HepG2 (cell line): ENCODE measurements around the gene DNASE1L2. TPM values are rescaled to one million over a fixed set of nuclear protein-coding genes. Genes with fewer than 3 reads are reported as not detected.
A peak's percentile ranks its signal among the peaks of the same experiment; 100 is the strongest.

Experiments
- AGO1 ChIP-seq: fragments of 200-400 bp; formaldehyde crosslinking; IDR thresholded peaks from 2 replicates; pipeline ENCODE4 v1.6.1; 2017; ENCODE audit warnings: mild to moderate bottlenecking, low read depth, low read length, moderate library complexity; ENCODE audit not compliant: poor library complexity, severe bottlenecking
- ELF1 ChIP-seq: sonication (generic); formaldehyde crosslinking; IDR thresholded peaks from 2 replicates; pipeline ENCODE4 v1.4.0; 2020; ENCODE audit warnings: missing genetic modification reagents
- ESRRA ChIP-seq: sonication (generic); formaldehyde crosslinking; IDR thresholded peaks from 2 replicates; pipeline ENCODE4 v1.5.1; 2020; ENCODE audit warnings: mild to moderate bottlenecking, low read depth, missing genetic modification reagents
- GFI1 ChIP-seq: sonication (generic); formaldehyde crosslinking; IDR thresholded peaks from 2 replicates; pipeline ENCODE4 v1.5.0; 2020; ENCODE audit warnings: missing genetic modification reagents, mild to moderate bottlenecking, borderline replicate concordance
- HNRNPLL ChIP-seq: fragments of 200-400 bp; formaldehyde crosslinking; IDR thresholded peaks from 2 replicates; pipeline ENCODE4 v1.6.1; 2017; ENCODE audit warnings: mild to moderate bottlenecking, low read depth, low read length; ENCODE audit not compliant: poor library complexity, severe bottlenecking
- HNRNPUL1 ChIP-seq: fragments of 200-400 bp; formaldehyde crosslinking; IDR thresholded peaks from 2 replicates; pipeline ENCODE4 v1.6.1; 2017; ENCODE audit warnings: low read depth, mild to moderate bottlenecking, low read length, moderate library complexity
- IRF2 ChIP-seq: IDR thresholded peaks from 2 replicates; pipeline ENCODE4 v1.6.1; 2018; ENCODE audit warnings: missing genetic modification reagents, missing compliant biosample characterization
- JARID2 ChIP-seq: sonication (generic); formaldehyde crosslinking; IDR thresholded peaks from 2 replicates; pipeline ENCODE4 v1.8.1; 2023; ENCODE audit warnings: missing genetic modification reagents, inconsistent platforms; ENCODE audit not compliant: insufficient replicate concordance
- KDM2A ChIP-seq: sonication (generic); formaldehyde crosslinking; IDR thresholded peaks from 2 replicates; pipeline ENCODE4 v1.4.0; 2020; ENCODE audit warnings: low read depth, missing genetic modification reagents, borderline replicate concordance
- MXD4 ChIP-seq: IDR thresholded peaks from 2 replicates; pipeline ENCODE4 v1.6.1; 2016; ENCODE audit warnings: mild to moderate bottlenecking, missing biosample characterization, missing genetic modification reagents
- POGZ ChIP-seq: sonication (generic); formaldehyde crosslinking; IDR thresholded peaks from 2 replicates; pipeline ENCODE4 v1.4.0; 2020; ENCODE audit warnings: mild to moderate bottlenecking, missing genetic modification reagents
- RORA ChIP-seq: sonication (generic); formaldehyde crosslinking; IDR thresholded peaks from 2 replicates; pipeline ENCODE4 v1.5.0; 2020; ENCODE audit warnings: mild to moderate bottlenecking, missing genetic modification reagents, moderate library complexity
- ZNF33A ChIP-seq: sonication (generic); formaldehyde crosslinking; IDR thresholded peaks from 2 replicates; pipeline ENCODE4 v1.5.1; 2020; ENCODE audit warnings: missing genetic modification reagents, mild to moderate bottlenecking, moderate library complexity, borderline replicate concordance
- polyA plus RNA-seq, 8 experiments: library from polyadenylated mRNA; depleted of rRNA in 3 of 8; stranded (reverse) in 7 of 8; unstranded in 1 of 8; fragments of >200 nt; fragmentation: Illumina TruSeq in 4 of 8; extraction: Trizol in 4 of 8; gene quantifications; 2 replicates each; pipeline versions ENCODE4 v1.2.1 to v1.2.3, GENCODE V29; 2011 to 2016; ENCODE audit warnings: low read depth in 4 of 8, missing spikeins in 1 of 8, mixed read lengths in 1 of 8; ENCODE audit not compliant: insufficient read depth in 1 of 8
- total RNA-seq, 5 experiments: library from RNA; depleted of rRNA; stranded (reverse); fragments of >200 nt; fragmentation: Illumina TruSeq; extraction: Trizol; gene quantifications; 2 replicates each; pipeline ENCODE4 v1.2.3, GENCODE V29; 2016; ENCODE audit warnings: low read depth in 1 of 5
- TF ChIP-seq, protein P1 (sequence below): fragments of 450-650 bp; IDR thresholded peaks from 2 replicates; pipeline ENCODE4 v1.6.1; 2017; ENCODE audit warnings: mild to moderate bottlenecking
- TF ChIP-seq, protein P2 (sequence below): sonication (generic); formaldehyde crosslinking; IDR thresholded peaks from 2 replicates; pipeline ENCODE4 v1.4.0; 2020; ENCODE audit warnings: missing genetic modification reagents
- TF ChIP-seq, protein P3 (sequence below): sonication (generic); formaldehyde crosslinking; IDR thresholded peaks from 2 replicates; pipeline ENCODE4 v1.4.0; 2020; ENCODE audit warnings: missing genetic modification reagents
- TF ChIP-seq, protein P4 (sequence below), 2 experiments: IDR thresholded peaks; 2 replicates each; pipeline ENCODE4 v1.6.1; 2011 to 2012; ENCODE audit warnings: low read length in 2 of 2, borderline replicate concordance in 1 of 2, low read depth in 1 of 2, mild to moderate bottlenecking in 1 of 2, moderate library complexity in 1 of 2
- TF ChIP-seq, protein P5 (sequence below): sonication (generic); formaldehyde crosslinking; IDR thresholded peaks from 2 replicates; pipeline ENCODE4 v1.5.1; 2020; ENCODE audit warnings: mild to moderate bottlenecking, missing genetic modification reagents, borderline replicate concordance

DNASE1L2 gene
- total and polyA plus RNA-seq, 2 of the 13 experiments (the other 11 are each of a cell fraction or from before 2014, with no cell fraction given) = 0.44 to 0.50 TPM

DNA sequence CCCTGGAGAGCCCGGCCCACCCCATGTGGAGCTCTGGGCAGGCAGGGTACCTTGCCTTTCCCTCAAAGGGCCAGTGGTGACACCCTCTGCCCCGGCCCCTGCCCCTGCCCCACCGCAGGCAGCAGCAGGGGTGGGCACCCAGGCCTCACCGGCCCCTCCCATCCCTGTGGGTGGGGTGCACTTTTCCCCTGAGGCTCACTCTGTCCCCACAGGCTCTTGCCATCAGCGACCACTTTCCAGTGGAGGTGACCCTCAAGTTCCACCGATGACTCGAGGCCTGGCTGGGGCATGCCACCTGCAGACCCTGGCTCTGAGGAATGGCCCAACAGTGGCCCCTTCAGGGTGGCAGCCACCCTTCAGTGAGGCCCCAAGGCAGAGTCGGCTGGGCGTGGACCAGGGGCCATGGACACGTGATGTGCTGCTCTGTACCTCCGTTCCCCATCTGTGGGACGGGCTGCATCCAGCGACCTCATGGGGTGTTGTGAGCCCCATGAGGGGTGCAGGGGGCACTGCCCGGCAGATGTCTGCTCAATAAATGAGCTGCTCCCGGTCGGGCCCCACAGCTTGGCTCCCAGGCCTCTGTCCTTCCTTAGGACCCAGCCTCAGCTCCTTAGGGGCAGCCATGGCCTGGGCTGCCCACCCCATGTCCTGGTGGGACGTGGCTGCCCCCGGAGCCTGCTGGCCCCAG, 2.0 kb downstream of the DNASE1L2 start (continued):
- TF ChIP-seq, protein P1, sequence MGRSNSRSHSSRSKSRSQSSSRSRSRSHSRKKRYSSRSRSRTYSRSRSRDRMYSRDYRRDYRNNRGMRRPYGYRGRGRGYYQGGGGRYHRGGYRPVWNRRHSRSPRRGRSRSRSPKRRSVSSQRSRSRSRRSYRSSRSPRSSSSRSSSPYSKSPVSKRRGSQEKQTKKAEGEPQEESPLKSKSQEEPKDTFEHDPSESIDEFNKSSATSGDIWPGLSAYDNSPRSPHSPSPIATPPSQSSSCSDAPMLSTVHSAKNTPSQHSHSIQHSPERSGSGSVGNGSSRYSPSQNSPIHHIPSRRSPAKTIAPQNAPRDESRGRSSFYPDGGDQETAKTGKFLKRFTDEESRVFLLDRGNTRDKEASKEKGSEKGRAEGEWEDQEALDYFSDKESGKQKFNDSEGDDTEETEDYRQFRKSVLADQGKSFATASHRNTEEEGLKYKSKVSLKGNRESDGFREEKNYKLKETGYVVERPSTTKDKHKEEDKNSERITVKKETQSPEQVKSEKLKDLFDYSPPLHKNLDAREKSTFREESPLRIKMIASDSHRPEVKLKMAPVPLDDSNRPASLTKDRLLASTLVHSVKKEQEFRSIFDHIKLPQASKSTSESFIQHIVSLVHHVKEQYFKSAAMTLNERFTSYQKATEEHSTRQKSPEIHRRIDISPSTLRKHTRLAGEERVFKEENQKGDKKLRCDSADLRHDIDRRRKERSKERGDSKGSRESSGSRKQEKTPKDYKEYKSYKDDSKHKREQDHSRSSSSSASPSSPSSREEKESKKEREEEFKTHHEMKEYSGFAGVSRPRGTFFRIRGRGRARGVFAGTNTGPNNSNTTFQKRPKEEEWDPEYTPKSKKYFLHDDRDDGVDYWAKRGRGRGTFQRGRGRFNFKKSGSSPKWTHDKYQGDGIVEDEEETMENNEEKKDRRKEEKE = no peak
- no peak for TF ChIP-seq MXD4 (CRISPR knock-in tag)
- peak; percentile 22 for TF ChIP-seq AGO1
- TF ChIP-seq, protein P2, sequence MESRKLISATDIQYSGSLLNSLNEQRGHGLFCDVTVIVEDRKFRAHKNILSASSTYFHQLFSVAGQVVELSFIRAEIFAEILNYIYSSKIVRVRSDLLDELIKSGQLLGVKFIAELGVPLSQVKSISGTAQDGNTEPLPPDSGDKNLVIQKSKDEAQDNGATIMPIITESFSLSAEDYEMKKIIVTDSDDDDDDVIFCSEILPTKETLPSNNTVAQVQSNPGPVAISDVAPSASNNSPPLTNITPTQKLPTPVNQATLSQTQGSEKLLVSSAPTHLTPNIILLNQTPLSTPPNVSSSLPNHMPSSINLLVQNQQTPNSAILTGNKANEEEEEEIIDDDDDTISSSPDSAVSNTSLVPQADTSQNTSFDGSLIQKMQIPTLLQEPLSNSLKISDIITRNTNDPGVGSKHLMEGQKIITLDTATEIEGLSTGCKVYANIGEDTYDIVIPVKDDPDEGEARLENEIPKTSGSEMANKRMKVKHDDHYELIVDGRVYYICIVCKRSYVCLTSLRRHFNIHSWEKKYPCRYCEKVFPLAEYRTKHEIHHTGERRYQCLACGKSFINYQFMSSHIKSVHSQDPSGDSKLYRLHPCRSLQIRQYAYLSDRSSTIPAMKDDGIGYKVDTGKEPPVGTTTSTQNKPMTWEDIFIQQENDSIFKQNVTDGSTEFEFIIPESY (CRISPR knock-in tag) = no peak
- TF ChIP-seq, protein P3, sequence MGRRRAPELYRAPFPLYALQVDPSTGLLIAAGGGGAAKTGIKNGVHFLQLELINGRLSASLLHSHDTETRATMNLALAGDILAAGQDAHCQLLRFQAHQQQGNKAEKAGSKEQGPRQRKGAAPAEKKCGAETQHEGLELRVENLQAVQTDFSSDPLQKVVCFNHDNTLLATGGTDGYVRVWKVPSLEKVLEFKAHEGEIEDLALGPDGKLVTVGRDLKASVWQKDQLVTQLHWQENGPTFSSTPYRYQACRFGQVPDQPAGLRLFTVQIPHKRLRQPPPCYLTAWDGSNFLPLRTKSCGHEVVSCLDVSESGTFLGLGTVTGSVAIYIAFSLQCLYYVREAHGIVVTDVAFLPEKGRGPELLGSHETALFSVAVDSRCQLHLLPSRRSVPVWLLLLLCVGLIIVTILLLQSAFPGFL (CRISPR knock-in tag) = no peak
- no peak for TF ChIP-seq ESRRA (CRISPR knock-in tag)
- TF ChIP-seq HNRNPUL1 = no peak
- TF ChIP-seq, protein P4, sequence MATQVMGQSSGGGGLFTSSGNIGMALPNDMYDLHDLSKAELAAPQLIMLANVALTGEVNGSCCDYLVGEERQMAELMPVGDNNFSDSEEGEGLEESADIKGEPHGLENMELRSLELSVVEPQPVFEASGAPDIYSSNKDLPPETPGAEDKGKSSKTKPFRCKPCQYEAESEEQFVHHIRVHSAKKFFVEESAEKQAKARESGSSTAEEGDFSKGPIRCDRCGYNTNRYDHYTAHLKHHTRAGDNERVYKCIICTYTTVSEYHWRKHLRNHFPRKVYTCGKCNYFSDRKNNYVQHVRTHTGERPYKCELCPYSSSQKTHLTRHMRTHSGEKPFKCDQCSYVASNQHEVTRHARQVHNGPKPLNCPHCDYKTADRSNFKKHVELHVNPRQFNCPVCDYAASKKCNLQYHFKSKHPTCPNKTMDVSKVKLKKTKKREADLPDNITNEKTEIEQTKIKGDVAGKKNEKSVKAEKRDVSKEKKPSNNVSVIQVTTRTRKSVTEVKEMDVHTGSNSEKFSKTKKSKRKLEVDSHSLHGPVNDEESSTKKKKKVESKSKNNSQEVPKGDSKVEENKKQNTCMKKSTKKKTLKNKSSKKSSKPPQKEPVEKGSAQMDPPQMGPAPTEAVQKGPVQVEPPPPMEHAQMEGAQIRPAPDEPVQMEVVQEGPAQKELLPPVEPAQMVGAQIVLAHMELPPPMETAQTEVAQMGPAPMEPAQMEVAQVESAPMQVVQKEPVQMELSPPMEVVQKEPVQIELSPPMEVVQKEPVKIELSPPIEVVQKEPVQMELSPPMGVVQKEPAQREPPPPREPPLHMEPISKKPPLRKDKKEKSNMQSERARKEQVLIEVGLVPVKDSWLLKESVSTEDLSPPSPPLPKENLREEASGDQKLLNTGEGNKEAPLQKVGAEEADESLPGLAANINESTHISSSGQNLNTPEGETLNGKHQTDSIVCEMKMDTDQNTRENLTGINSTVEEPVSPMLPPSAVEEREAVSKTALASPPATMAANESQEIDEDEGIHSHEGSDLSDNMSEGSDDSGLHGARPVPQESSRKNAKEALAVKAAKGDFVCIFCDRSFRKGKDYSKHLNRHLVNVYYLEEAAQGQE (IDR thresholded peaks at IDR 0.05; ENCODE audit: borderline replicate concordance in 1 of 2, low read depth in 1 of 2, low read length in 2 of 2) = no peak
- no peak for TF ChIP-seq HNRNPLL
- TF ChIP-seq ZNF33A (CRISPR knock-in tag) = no peak
- peak; percentile 50; the same call in 1 of the 2 replicates for TF ChIP-seq KDM2A (CRISPR knock-in tag)
- no peak for TF ChIP-seq POGZ (CRISPR knock-in tag)
- no peak for TF ChIP-seq GFI1 (CRISPR knock-in tag)
- TF ChIP-seq JARID2 (CRISPR knock-in tag) = no peak
- TF ChIP-seq, protein P5, sequence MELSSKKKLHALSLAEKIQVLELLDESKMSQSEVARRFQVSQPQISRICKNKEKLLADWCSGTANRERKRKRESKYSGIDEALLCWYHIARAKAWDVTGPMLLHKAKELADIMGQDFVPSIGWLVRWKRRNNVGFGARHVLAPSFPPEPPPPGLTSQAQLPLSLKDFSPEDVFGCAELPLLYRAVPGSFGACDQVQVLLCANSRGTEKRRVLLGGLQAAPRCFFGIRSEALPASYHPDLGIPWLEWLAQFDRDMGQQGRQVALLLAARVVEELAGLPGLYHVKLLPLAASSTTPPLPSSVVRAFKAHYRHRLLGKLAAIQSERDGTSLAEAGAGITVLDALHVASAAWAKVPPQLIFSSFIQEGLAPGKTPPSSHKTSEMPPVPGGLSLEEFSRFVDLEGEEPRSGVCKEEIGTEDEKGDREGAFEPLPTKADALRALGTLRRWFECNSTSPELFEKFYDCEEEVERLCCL (CRISPR knock-in tag) = no peak
- TF ChIP-seq IRF2 = no peak
- no peak for TF ChIP-seq ELF1 (CRISPR knock-in tag)
- no peak for TF ChIP-seq RORA (CRISPR knock-in tag)
